Mesendoderm (in vitro differentiated cells): ENCODE data around the gene SLC39A11.

ENCODE experiments used
- DNase-seq: peaks from one replicate; pipeline ENCODE4 v3.0.0; 2013
- H2AK5ac ChIP-seq: 2 replicates; pipeline ENCODE4 v1.6.1; 2013; ENCODE audit warnings: low read length, inconsistent platforms
- H2BK120ac ChIP-seq: 2 replicates; pipeline ENCODE4 v1.6.1; 2013; ENCODE audit warnings: low read depth, mild to moderate bottlenecking, low read length, moderate library complexity, mixed read lengths
- H2BK15ac ChIP-seq: replicated peaks from 2 replicates; pipeline ENCODE4 v1.6.1; 2013; ENCODE audit warnings: low read depth, mild to moderate bottlenecking, moderate library complexity
- H2BK5ac ChIP-seq: 2 replicates; pipeline ENCODE4 v1.6.1; 2013; ENCODE audit warnings: low read length, inconsistent platforms
- H3K18ac ChIP-seq: 2 replicates; pipeline ENCODE4 v1.6.1; 2013; ENCODE audit warnings: mild to moderate bottlenecking, low read length, mixed read lengths
- H3K23ac ChIP-seq: one replicate; pipeline ENCODE4 v1.6.1; 2013; ENCODE audit warnings: low read length
- H3K27ac ChIP-seq: 2 replicates; pipeline ENCODE4 v1.5.1; 2013; ENCODE audit warnings: low read depth, mild to moderate bottlenecking, inconsistent platforms, low read length, moderate library complexity
- H3K27me3 ChIP-seq: 2 replicates; pipeline ENCODE4 v1.6.1; 2013; ENCODE audit warnings: low read length, control low read depth, mild to moderate bottlenecking, inconsistent platforms; ENCODE audit not compliant: insufficient read depth, poor library complexity
- H3K36me3 ChIP-seq: 2 replicates; pipeline ENCODE4 v1.6.1; 2013; ENCODE audit warnings: low read length, inconsistent platforms; ENCODE audit not compliant: control insufficient read depth, insufficient read depth
- H3K4ac ChIP-seq: one replicate; pipeline ENCODE4 v1.6.1; 2013; ENCODE audit warnings: low read depth, mild to moderate bottlenecking, low read length, moderate library complexity
- H3K4me1 ChIP-seq: 2 replicates; pipeline ENCODE4 v1.6.1; 2013; ENCODE audit warnings: low read depth, low read length, inconsistent platforms; ENCODE audit not compliant: control insufficient read depth
- H3K4me2 ChIP-seq: 2 replicates; pipeline ENCODE4 v1.6.1; 2013; ENCODE audit warnings: low read length
- H3K4me3 ChIP-seq: 2 replicates; pipeline ENCODE4 v1.5.1; 2013; ENCODE audit warnings: mild to moderate bottlenecking, low read length
- H3K56ac ChIP-seq: one replicate; pipeline ENCODE4 v1.6.1; 2013; ENCODE audit warnings: low read length
- H3K79me1 ChIP-seq: 2 replicates; pipeline ENCODE4 v1.6.1; 2013; ENCODE audit warnings: low read length, inconsistent platforms
- H3K79me2 ChIP-seq: 2 replicates; pipeline ENCODE4 v1.6.1; 2013; ENCODE audit warnings: mild to moderate bottlenecking, low read length; ENCODE audit not compliant: control insufficient read depth, insufficient read depth
- H3K9ac ChIP-seq: 2 replicates; pipeline ENCODE4 v1.6.1; 2013; ENCODE audit warnings: low read length, inconsistent platforms
- H4K5ac ChIP-seq: one replicate; pipeline ENCODE4 v1.6.1; 2013; ENCODE audit warnings: low read length
- H4K8ac ChIP-seq: one replicate; pipeline ENCODE4 v1.6.1; 2013; ENCODE audit warnings: low read depth, mild to moderate bottlenecking, control low read depth, low read length, moderate library complexity
- WGBS: extraction: QIAGEN DNeasy Blood & Tissue Kit; methylation state at CpG from one replicate; pipeline ENCODE4 v1.1.7; 2013; ENCODE audit warnings: low lambda C conversion rate, missing lambda C conversion rate; ENCODE audit not compliant: insufficient coverage; ENCODE audit errors: extremely low coverage; 5-methylcytosine and 5-hydroxymethylcytosine counted together

SLC39A11 gene

DNA sequence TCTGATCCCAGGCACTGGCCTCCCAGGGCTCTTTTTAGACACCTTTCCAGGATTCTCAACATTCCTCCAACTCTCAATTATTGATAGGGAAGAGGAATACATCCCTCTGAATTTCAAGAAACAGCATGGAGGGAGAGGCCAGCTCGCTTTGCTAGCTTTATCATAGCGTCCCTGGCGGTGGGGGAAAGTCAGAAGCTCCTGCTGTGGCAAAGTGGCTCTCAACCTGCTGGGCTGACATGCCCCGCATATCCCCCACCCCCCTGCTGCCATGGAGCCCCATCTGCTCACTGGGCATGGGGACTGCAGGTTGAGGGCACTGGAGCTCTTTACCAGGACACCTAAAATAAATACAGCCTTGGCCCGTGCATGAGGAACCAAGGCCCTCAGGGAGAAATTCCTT, 140.3 kb downstream of the SLC39A11 start:
- H4K5ac ChIP-seq, result no peak overlapping the region
- DNase-seq, result peak; percentile 44
- no peak overlapping the region for H4K8ac ChIP-seq
- no peak overlapping the region for H2AK5ac ChIP-seq
- no peak overlapping the region for H3K18ac ChIP-seq
- H3K9ac ChIP-seq, result no peak overlapping the region
- no peak overlapping the region for H3K4me2 ChIP-seq
- no peaks in the 10 kb centered on the region for H3K79me1 ChIP-seq
- no peak overlapping the region for H3K27ac ChIP-seq
- no peaks in the 10 kb centered on the region for H3K4me1 ChIP-seq
- no peaks in the 10 kb centered on the region for H3K27me3 ChIP-seq
- no peak overlapping the region for H2BK120ac ChIP-seq
- no peaks in the 10 kb centered on the region for H3K79me2 ChIP-seq
- no peak overlapping the region for H3K4ac ChIP-seq
- no peak overlapping the region for H2BK15ac ChIP-seq
- no peak overlapping the region for H3K23ac ChIP-seq
- no CpG with 5 or more reads among the region's 5 CpGs for WGBS
- no peaks in the 10 kb centered on the region for H3K36me3 ChIP-seq
- no peak overlapping the region for H2BK5ac ChIP-seq
- H3K56ac ChIP-seq, result no peak overlapping the region
- no peak overlapping the region for H3K4me3 ChIP-seq

DNA sequence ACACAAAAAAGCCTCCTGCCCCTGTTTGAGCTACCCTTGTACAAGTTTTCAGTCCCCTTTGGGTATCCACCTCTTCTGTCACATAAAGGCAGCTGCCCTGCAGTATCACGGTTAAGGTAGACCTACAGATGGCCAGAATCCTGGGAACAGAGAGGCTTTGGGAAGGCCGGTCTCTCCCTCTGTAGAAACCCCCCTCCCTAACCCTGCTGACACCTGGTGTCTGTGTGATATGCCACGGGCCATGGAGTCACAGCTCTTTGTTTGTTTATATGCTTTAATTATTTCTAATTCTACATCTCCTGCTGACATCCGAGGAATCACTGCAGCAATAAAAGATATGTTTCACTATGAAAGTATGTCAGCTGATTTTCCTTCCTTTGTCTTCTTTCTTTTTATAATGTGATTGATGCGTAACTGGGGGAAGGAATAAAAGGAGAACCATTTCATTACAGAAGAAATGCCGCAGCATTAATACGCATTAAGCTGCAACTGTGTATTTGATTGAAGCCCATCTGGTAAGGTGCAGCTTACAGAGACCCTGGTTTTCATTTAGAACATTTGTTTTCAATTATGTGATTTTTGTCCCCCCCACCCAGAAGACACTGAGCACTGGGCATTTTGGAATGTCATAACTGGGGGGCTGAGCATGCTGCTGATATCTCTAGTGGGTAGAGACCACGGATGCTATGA, 142.1 kb downstream of the SLC39A11 start:
- DNase-seq, result no peak
- Histone ChIP-seq H3K4me1 (no peaks in the 10 kb centered on the region), H3K9ac (no peak overlapping the region), H3K18ac (no peak overlapping the region), H3K23ac (no peak overlapping the region), H3K4ac (no peak overlapping the region), H3K27me3 (no peaks in the 10 kb centered on the region), H3K36me3 (no peaks in the 10 kb centered on the region), H2BK5ac (no peak overlapping the region), H3K4me3 (no peak overlapping the region), H4K8ac (no peak overlapping the region), H3K56ac (no peak overlapping the region), H2AK5ac (no peak overlapping the region), H2BK120ac (no peak overlapping the region), H3K27ac (no peak overlapping the region), H3K4me2 (no peak overlapping the region), H4K5ac (no peak overlapping the region), H3K79me1 (no peaks in the 10 kb centered on the region), H3K79me2 (no peaks in the 10 kb centered on the region), H2BK15ac (no peak overlapping the region)
- WGBS, result no CpG with 5 or more reads among the region's 8 CpGs

DNA sequence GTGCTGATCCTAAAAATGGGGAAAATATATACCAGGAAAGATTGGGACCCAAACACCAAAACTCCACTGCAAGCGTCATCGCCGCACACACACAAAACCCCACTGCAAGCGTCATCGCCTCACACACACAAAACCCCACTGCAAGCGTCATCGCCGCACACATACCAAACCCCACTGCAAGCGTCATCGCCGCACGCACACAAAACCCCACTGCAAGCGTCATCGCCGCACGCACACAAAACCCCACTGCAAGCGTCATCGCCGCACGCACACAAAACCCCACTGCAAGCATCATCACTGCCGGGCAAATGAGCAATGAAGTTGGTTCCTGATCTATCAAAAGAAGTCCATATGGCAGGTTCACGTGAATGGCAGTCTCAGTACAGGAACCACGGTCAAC, 144.4 kb downstream of the SLC39A11 start:
- H4K8ac ChIP-seq, result no peak overlapping the region
- H3K4me1 ChIP-seq, result no peaks in the 10 kb centered on the region
- H3K18ac ChIP-seq, result no peak overlapping the region
- no peak overlapping the region for H4K5ac ChIP-seq
- H3K56ac ChIP-seq, result no peak overlapping the region
- no peak overlapping the region for H3K4ac ChIP-seq
- DNase-seq, result no peak
- H2BK15ac ChIP-seq, result no peak overlapping the region
- H2AK5ac ChIP-seq, result no peak overlapping the region
- no peak overlapping the region for H3K4me3 ChIP-seq
- H3K9ac ChIP-seq, result no peak overlapping the region
- no peaks in the 10 kb centered on the region for H3K27me3 ChIP-seq
- H3K79me2 ChIP-seq, result no peaks in the 10 kb centered on the region
- H2BK120ac ChIP-seq, result no peak overlapping the region
- no peak overlapping the region for H3K27ac ChIP-seq
- H2BK5ac ChIP-seq, result no peak overlapping the region
- H3K79me1 ChIP-seq, result no peaks in the 10 kb centered on the region
- no peak overlapping the region for H3K23ac ChIP-seq
- H3K4me2 ChIP-seq, result no peak overlapping the region
- no CpG with 5 or more reads among the region's 23 CpGs for WGBS
- H3K36me3 ChIP-seq, result no peaks in the 10 kb centered on the region

DNA sequence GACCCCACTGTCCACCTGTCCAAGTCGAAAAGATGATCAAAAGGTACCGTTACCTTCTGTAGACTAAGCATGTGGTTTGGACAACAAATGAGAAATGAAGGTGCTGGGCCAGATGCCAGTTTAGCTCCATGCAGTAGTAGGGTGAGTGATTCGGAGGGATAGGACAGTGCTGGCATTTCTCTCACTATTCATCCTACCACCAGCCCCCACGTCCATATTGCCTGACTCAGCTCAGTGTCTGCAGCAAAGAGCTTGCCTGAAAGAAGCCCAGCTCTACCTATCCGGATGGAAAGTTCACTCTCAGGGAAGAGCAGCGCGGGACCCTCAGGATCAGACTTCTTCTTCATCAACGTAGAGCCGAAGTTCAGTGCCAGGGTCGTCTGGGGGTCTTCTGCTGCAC, 145.0 kb downstream of the SLC39A11 start:
- no peaks in the 10 kb centered on the region for H3K79me1 ChIP-seq
- no peak overlapping the region for H3K27ac ChIP-seq
- no peak overlapping the region for H3K4me2 ChIP-seq
- DNase-seq, result no peak
- no peak overlapping the region for H3K4ac ChIP-seq
- no peak overlapping the region for H2BK5ac ChIP-seq
- H3K36me3 ChIP-seq, result no peaks in the 10 kb centered on the region
- no peak overlapping the region for H4K5ac ChIP-seq
- H3K23ac ChIP-seq, result no peak overlapping the region
- no peak overlapping the region for H2BK120ac ChIP-seq
- H3K56ac ChIP-seq, result no peak overlapping the region
- H3K4me3 ChIP-seq, result no peak overlapping the region
- H3K18ac ChIP-seq, result no peak overlapping the region
- H3K9ac ChIP-seq, result no peak overlapping the region
- no peaks in the 10 kb centered on the region for H3K27me3 ChIP-seq
- no peak overlapping the region for H2AK5ac ChIP-seq
- no peak overlapping the region for H4K8ac ChIP-seq
- H3K4me1 ChIP-seq, result no peaks in the 10 kb centered on the region
- no peaks in the 10 kb centered on the region for H3K79me2 ChIP-seq
- no peak overlapping the region for H2BK15ac ChIP-seq
- WGBS, result no CpG with 5 or more reads among the region's 10 CpGs

DNA sequence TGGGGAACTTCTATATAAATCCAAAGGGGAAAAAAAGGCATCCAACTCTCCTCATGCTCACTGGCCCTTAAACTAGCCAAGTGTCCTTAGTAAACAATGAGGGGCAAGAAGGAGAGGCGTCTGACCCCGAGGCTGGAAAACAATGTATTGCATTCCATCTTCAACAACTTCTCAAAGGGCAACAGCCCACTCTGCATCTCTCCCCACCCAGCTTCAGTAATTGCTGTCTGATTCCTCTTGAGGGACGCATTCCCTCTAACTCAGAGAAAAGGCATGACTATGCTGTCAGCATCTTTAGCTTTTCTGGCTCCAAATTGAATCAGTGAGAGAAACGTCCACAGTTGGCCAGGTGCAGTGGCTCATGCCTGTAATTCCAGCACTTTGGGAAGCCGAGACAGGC, 145.8 kb downstream of the SLC39A11 start:
- H3K4me1 ChIP-seq, result no peaks in the 10 kb centered on the region
- H3K79me1 ChIP-seq, result no peaks in the 10 kb centered on the region
- no peak overlapping the region for H2BK5ac ChIP-seq
- H3K27ac ChIP-seq, result no peak overlapping the region
- H3K79me2 ChIP-seq, result no peaks in the 10 kb centered on the region
- H4K5ac ChIP-seq, result no peak overlapping the region
- no peaks in the 10 kb centered on the region for H3K36me3 ChIP-seq
- no peak overlapping the region for H3K18ac ChIP-seq
- H3K9ac ChIP-seq, result no peak overlapping the region
- H3K56ac ChIP-seq, result no peak overlapping the region
- no peak for DNase-seq
- no CpG with 5 or more reads among the region's 5 CpGs for WGBS
- H3K27me3 ChIP-seq, result no peaks in the 10 kb centered on the region
- H3K4me3 ChIP-seq, result no peak overlapping the region
- no peak overlapping the region for H3K4me2 ChIP-seq
- H2AK5ac ChIP-seq, result no peak overlapping the region
- H3K4ac ChIP-seq, result no peak overlapping the region
- H4K8ac ChIP-seq, result no peak overlapping the region
- H2BK120ac ChIP-seq, result no peak overlapping the region
- H2BK15ac ChIP-seq, result no peak overlapping the region
- H3K23ac ChIP-seq, result no peak overlapping the region

DNA sequence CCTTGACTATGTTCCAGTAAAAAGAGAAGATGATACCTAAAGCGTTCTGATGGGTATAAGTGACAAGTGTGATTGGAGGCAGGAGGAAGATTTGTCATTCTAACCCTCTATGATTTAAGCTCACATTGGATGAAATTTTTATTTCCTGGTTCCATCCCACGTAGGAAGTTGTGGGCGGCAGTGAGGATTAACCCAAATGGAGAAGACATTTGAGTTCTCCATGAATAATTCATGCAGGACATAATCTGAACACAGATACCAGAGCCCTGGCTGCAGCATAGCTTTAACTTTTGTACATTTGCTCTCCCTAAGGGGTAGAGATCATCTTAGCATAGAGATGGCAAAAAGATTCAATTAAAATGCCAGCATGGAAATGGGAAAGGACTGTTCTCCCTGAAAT, 146.3 kb downstream of the SLC39A11 start:
- no peak overlapping the region for H3K4me2 ChIP-seq
- no peaks in the 10 kb centered on the region for H3K79me2 ChIP-seq
- H3K56ac ChIP-seq, result no peak overlapping the region
- H3K36me3 ChIP-seq, result no peaks in the 10 kb centered on the region
- no peak for DNase-seq
- no peak overlapping the region for H2BK120ac ChIP-seq
- H3K4ac ChIP-seq, result no peak overlapping the region
- no peak overlapping the region for H3K4me3 ChIP-seq
- no peaks in the 10 kb centered on the region for H3K4me1 ChIP-seq
- no peak overlapping the region for H3K27ac ChIP-seq
- no peak overlapping the region for H2BK15ac ChIP-seq
- no peak overlapping the region for H3K9ac ChIP-seq
- H3K27me3 ChIP-seq, result no peaks in the 10 kb centered on the region
- H2BK5ac ChIP-seq, result no peak overlapping the region
- H4K8ac ChIP-seq, result no peak overlapping the region
- H3K79me1 ChIP-seq, result no peaks in the 10 kb centered on the region
- H4K5ac ChIP-seq, result no peak overlapping the region
- WGBS, result no CpG with 5 or more reads among the region's 3 CpGs
- no peak overlapping the region for H3K23ac ChIP-seq
- no peak overlapping the region for H3K18ac ChIP-seq
- H2AK5ac ChIP-seq, result no peak overlapping the region
